CD8-positive, alpha-beta memory T cell (primary cell): ENCODE data around the gene RXYLT1. TPM values are rescaled to one million over a fixed set of nuclear protein-coding genes. Genes with fewer than 3 reads are reported as not detected.

Experiments
- CTCF ChIA-PET: fragments of 350-600 bp; sonication (Branson Sonifier 250); formaldehyde crosslinking; loops from one replicate; lab custom pipeline; 2021; ENCODE audit warnings: antibody characterized with exemption; lab: Charles Lee
- POLR2A ChIA-PET: fragments of 350-600 bp; sonication (Branson Sonifier 250); formaldehyde crosslinking; loops from one replicate; lab custom pipeline; 2021; ENCODE audit warnings: antibody characterized with exemption; lab: Charles Lee
- DNase-seq, 5 donors: peaks; one replicate each; pipeline versions ENCODE4 v3.0.0 to v3.0.0-alpha.2; 2020 to 2022; ENCODE audit warnings: mixed read lengths in 1 of 5
- H3K27ac ChIP-seq: one replicate; pipeline ENCODE4 v1.7.0; 2013; ENCODE audit warnings: low read depth, mild to moderate bottlenecking, low read length, moderate library complexity
- H3K27me3 ChIP-seq: 2 replicates; pipeline ENCODE4 v1.7.0; 2013; ENCODE audit warnings: low read length, mild to moderate bottlenecking; ENCODE audit not compliant: insufficient read depth, poor library complexity, severe bottlenecking
- H3K36me3 ChIP-seq: 2 replicates; pipeline ENCODE4 v1.7.0; 2013; ENCODE audit warnings: mild to moderate bottlenecking, low read length, moderate library complexity; ENCODE audit not compliant: insufficient read depth
- H3K4me1 ChIP-seq: 2 replicates; pipeline ENCODE4 v1.7.0; 2013; ENCODE audit warnings: mild to moderate bottlenecking, low read length, moderate library complexity; ENCODE audit not compliant: insufficient read depth
- H3K4me3 ChIP-seq: 2 replicates; pipeline ENCODE4 v1.7.0; 2013; ENCODE audit warnings: mild to moderate bottlenecking, low read length
- H3K9me3 ChIP-seq: 2 replicates; pipeline ENCODE4 v1.7.0; 2013; ENCODE audit warnings: mild to moderate bottlenecking, low read length
- H3K27ac Mint-ChIP-seq, 8 donors: one replicate each; pipeline ENCODE4 v1.8.0; 2020 to 2021; ENCODE audit warnings: mixed read lengths in 8 of 8, mild to moderate bottlenecking in 6 of 8, inconsistent platforms in 3 of 8, moderate library complexity in 3 of 8
- H3K27me3 Mint-ChIP-seq, 2 donors: one replicate each; pipeline ENCODE4 v1.8.0; 2020 to 2021; ENCODE audit warnings: mixed read lengths in 2 of 2, mild to moderate bottlenecking in 1 of 2, moderate library complexity in 1 of 2
- H3K36me3 Mint-ChIP-seq, 3 donors: one replicate each; pipeline ENCODE4 v1.8.0; 2020 to 2021; ENCODE audit warnings: mixed read lengths in 3 of 3, inconsistent platforms in 1 of 3, mild to moderate bottlenecking in 1 of 3
- H3K4me1 Mint-ChIP-seq, 3 donors: one replicate each; pipeline ENCODE4 v1.8.0; 2020 to 2021; ENCODE audit warnings: mixed read lengths in 3 of 3, inconsistent platforms in 1 of 3, mild to moderate bottlenecking in 1 of 3
- H3K4me3 Mint-ChIP-seq, 7 donors: one replicate each; pipeline ENCODE4 v1.8.0; 2020 to 2021; ENCODE audit warnings: mixed read lengths in 7 of 7, mild to moderate bottlenecking in 6 of 7, moderate library complexity in 4 of 7, inconsistent platforms in 2 of 7
- H3K9me3 Mint-ChIP-seq, 5 donors: one replicate each; pipeline ENCODE4 v1.8.0; 2020 to 2022; ENCODE audit warnings: mixed read lengths in 5 of 5, mild to moderate bottlenecking in 3 of 5, moderate library complexity in 2 of 5, inconsistent platforms in 1 of 5
- polyA plus RNA-seq: library from polyadenylated mRNA; unstranded; fragments of 300-500 nt; fragmentation: Illumina TruSeq; gene quantifications from one replicate; pipeline ENCODE4 v1.2.3, GENCODE V29; 2021
- total RNA-seq, 2 experiments: library from RNA; stranded (reverse); gene quantifications; one replicate each; pipeline ENCODE4 v1.2.3, GENCODE V29; 2021

RXYLT1 gene
- total and polyA plus RNA-seq, 3 experiments from 2014 or later, result 19.2 to 32.3 (median 30.3) TPM

- H3K27me3 ChIP-seq, result no peaks in the 10 kb centered on the region
- Mint-ChIP-seq H3K4me3 (no peak overlapping the region), H3K27me3 (peaks cover 0 to 4% of the 10 kb centered on the region in 2 donors), H3K4me1 (peaks cover 4 to 5% (median 4%) of the 10 kb centered on the region in 3 donors), H3K9me3 (no peaks in the 10 kb centered on the region), H3K27ac (no peak overlapping the region), H3K36me3 (no peaks in the 10 kb centered on the region)
- H3K27ac ChIP-seq, result no peak overlapping the region
- no peak overlapping the region for H3K4me3 ChIP-seq
- POLR2A ChIA-PET, result no interaction called here
- no peaks in the 10 kb centered on the region for H3K9me3 ChIP-seq
- CTCF ChIA-PET, result no interaction called here
- no peaks in the 10 kb centered on the region for H3K4me1 ChIP-seq
- H3K36me3 ChIP-seq, result no peaks in the 10 kb centered on the region
- DNase-seq, result no peak
These were observed 32.2 kb upstream of the RXYLT1 start for GRCh38 chr12:63747553-63747952.

DNA sequence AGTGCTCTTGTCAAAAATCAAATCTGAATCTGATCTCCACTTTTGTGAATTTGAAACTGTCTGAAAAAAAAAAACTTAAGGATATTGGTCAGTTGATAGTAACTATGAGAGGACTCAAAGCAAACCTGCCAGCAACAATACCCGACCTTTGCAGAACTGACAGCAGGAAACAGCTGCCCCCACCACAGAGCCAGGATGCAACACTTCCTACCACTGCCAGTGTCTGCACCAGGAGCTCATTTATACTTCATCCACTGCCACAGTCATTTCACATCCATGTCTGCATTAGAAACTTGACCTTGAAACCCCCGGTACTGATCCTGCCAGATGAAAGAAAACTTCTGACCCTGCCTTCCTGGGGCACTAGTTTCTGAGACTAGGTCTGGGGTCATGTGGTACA, 27.4 kb upstream of the RXYLT1 start:
- Mint-ChIP-seq H3K4me1 (peaks cover 4 to 9% (median 5%) of the 10 kb centered on the region in 3 donors), H3K9me3 (no peaks in the 10 kb centered on the region), H3K27ac (no peak overlapping the region), H3K27me3 (peaks cover 8 to 29% of the 10 kb centered on the region in 2 donors), H3K4me3 (peak overlapping the region in 1 of 7 donors; percentile 16), H3K36me3 (no peaks in the 10 kb centered on the region)
- CTCF ChIA-PET, result no interaction called here
- Histone ChIP-seq H3K9me3 (no peaks in the 10 kb centered on the region), H3K36me3 (no peaks in the 10 kb centered on the region), H3K4me3 (no peak overlapping the region), H3K4me1 (no peaks in the 10 kb centered on the region), H3K27ac (no peak overlapping the region), H3K27me3 (no peaks in the 10 kb centered on the region)
- DNase-seq, result peak in 1 of 5 donors; percentile 4
- POLR2A ChIA-PET, result no interaction called here

- POLR2A ChIA-PET, result no interaction called here
- CTCF ChIA-PET, result interaction anchor here (0.7 kb wide), 1 partner anchor 302 kb away, joined by 3 read pairs; no protein-coding TSS in a partner anchor
- no peak overlapping the region for H3K27ac ChIP-seq
- H3K4me3 ChIP-seq, result no peak overlapping the region
- DNase-seq, result no peak
- peaks cover 9 to 31% of the 10 kb centered on the region in 2 donors for H3K27me3 Mint-ChIP-seq
- H3K4me1 Mint-ChIP-seq, result peaks cover 4 to 9% (median 5%) of the 10 kb centered on the region in 3 donors
- no peaks in the 10 kb centered on the region for H3K4me1 ChIP-seq
- no peaks in the 10 kb centered on the region for H3K36me3 ChIP-seq
- H3K27me3 ChIP-seq, result no peaks in the 10 kb centered on the region
- no peak overlapping the region for H3K27ac Mint-ChIP-seq
- no peaks in the 10 kb centered on the region for H3K9me3 ChIP-seq
- no peaks in the 10 kb centered on the region for H3K9me3 Mint-ChIP-seq
- no peaks in the 10 kb centered on the region for H3K36me3 Mint-ChIP-seq
- H3K4me3 Mint-ChIP-seq, result no peak overlapping the region
These were observed 26.9 kb upstream of the RXYLT1 start for GRCh38 chr12:63752841-63753240.

DNA sequence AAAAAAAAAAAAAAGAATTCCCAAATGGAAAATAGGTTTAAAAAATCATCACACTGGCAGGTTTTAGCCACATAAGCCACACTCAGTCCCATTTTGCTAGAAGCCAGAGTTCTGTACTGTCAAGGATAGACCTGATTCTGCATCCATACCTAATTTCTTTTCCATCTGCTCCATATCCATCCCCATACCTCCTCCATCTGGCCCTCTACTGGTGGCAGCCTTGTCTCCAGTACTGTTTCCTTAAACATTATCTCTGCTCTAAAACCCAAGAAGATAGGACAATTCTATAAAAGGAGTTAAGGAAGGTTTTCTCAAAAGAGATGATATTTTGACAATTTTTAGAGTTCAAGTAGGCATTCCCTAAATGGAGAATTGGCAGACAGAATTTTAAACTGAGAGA, 26.0 kb upstream of the RXYLT1 start:
- no peak for DNase-seq
- Mint-ChIP-seq H3K27ac (no peak overlapping the region), H3K9me3 (no peaks in the 10 kb centered on the region), H3K36me3 (no peaks in the 10 kb centered on the region), H3K4me1 (peaks cover 4 to 9% (median 5%) of the 10 kb centered on the region in 3 donors), H3K27me3 (peaks cover 13 to 37% of the 10 kb centered on the region in 2 donors), H3K4me3 (no peak overlapping the region)
- Histone ChIP-seq H3K4me3 (no peak overlapping the region), H3K27me3 (no peaks in the 10 kb centered on the region), H3K36me3 (no peaks in the 10 kb centered on the region), H3K9me3 (no peaks in the 10 kb centered on the region), H3K27ac (no peak overlapping the region), H3K4me1 (no peaks in the 10 kb centered on the region)
- CTCF ChIA-PET, result interaction anchor here (0.7 kb wide), 1 partner anchor 301 kb away, joined by 3 read pairs; no protein-coding TSS in a partner anchor
- POLR2A ChIA-PET, result no interaction called here

DNA sequence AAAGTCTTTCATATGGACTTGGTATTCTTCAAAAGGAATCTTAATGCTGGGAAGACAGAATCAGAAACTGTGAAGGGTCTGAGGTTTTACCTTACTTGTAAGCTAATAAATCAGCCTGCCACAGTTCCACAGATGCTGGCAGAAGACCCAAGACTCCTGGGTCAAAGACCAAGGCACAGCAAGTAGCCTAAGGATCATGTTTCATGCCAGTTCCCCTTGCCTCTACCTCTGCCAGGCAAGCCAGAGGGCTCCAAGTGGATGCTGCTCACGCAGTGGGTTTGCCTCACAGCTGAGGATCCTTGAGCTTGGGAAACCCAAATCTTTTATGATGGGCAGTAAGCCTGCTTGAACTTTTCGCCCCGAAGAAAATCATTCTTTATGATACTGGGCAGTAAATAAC, 15.2 kb upstream of the RXYLT1 start:
- H3K27ac Mint-ChIP-seq, result no peak overlapping the region
- peaks cover 11 to 64% of the 10 kb centered on the region in 2 donors for H3K27me3 Mint-ChIP-seq
- H3K36me3 Mint-ChIP-seq, result peaks cover 0 to 8% (median 0%) of the 10 kb centered on the region in 3 donors
- no peaks in the 10 kb centered on the region for H3K9me3 ChIP-seq
- DNase-seq, result no peak
- ChIA-PET POLR2A (no interaction called here), CTCF (no interaction called here)
- no peaks in the 10 kb centered on the region for H3K27me3 ChIP-seq
- H3K9me3 Mint-ChIP-seq, result peaks cover 9 to 14% (median 13%) of the 10 kb centered on the region in 5 donors
- no peak overlapping the region for H3K27ac ChIP-seq
- H3K4me1 Mint-ChIP-seq, result no peaks in the 10 kb centered on the region
- H3K36me3 ChIP-seq, result no peaks in the 10 kb centered on the region
- H3K4me3 ChIP-seq, result no peak overlapping the region
- H3K4me1 ChIP-seq, result no peaks in the 10 kb centered on the region
- H3K4me3 Mint-ChIP-seq, result no peak overlapping the region

DNA sequence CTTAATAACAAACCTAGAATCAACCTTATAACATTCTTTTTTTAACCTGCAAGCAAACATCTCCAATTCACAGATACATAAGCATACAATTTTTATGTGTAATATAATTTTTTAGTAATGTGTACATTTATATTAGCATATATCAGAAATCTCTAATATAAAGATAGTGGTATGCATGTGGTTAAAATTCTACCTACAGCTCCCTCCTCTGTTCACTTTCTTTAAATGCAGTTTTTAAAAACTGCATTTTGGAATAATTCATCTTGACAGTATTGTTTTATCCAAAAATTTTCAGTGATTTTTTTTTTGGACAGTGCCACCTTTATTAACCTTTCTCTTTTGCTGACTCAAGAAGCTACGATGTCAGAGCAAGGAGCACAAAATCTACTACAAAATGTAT, 13.2 kb upstream of the RXYLT1 start:
- peaks cover 8% of the 10 kb centered on the region for H3K9me3 ChIP-seq
- H3K4me3 ChIP-seq, result no peak overlapping the region
- Mint-ChIP-seq H3K4me3 (no peak overlapping the region), H3K9me3 (peaks cover 10 to 26% (median 25%) of the 10 kb centered on the region in 5 donors), H3K36me3 (peaks cover 0 to 15% (median 2%) of the 10 kb centered on the region in 3 donors), H3K27ac (no peak overlapping the region), H3K4me1 (no peaks in the 10 kb centered on the region), H3K27me3 (peaks cover 16 to 67% of the 10 kb centered on the region in 2 donors)
- H3K4me1 ChIP-seq, result no peaks in the 10 kb centered on the region
- no peaks in the 10 kb centered on the region for H3K36me3 ChIP-seq
- POLR2A ChIA-PET, result no interaction called here
- no peaks in the 10 kb centered on the region for H3K27me3 ChIP-seq
- CTCF ChIA-PET, result interaction anchor here (1.4 kb wide), 1 partner anchor 9 kb away, joined by 5 read pairs; no protein-coding TSS in a partner anchor
- no peak overlapping the region for H3K27ac ChIP-seq
- no peak for DNase-seq

DNA sequence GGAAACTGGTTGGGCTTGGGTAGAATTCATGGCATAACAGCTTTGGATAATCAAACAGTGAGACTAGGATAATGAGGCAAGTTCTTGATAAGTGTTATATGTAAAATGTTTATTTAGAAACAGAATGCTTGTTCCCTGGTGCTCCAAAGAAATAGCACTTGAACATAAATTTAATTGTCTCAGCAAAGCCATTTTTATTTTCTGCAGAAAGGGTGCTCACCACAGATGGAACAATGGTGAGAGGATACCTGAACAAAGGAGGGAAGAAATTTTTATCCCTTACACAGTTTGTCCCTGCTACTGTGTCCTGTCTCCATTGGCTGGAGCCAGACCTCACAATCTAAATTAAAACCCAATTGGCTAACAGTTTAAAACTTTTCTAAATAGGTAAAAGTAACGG, 9.3 kb upstream of the RXYLT1 start:
- no peaks in the 10 kb centered on the region for H3K4me1 Mint-ChIP-seq
- ChIA-PET CTCF (no interaction called here), POLR2A (no interaction called here)

GRCh38 chr12:63777340-63777739, 2.4 kb upstream of the RXYLT1 start:
- Histone ChIP-seq H3K36me3 (no peaks in the 10 kb centered on the region), H3K4me3 (no peak overlapping the region), H3K4me1 (peaks cover 5% of the 10 kb centered on the region), H3K27me3 (no peaks in the 10 kb centered on the region), H3K27ac (no peak overlapping the region), H3K9me3 (no peaks in the 10 kb centered on the region)
- H3K4me1 Mint-ChIP-seq, result peaks cover 15 to 31% (median 28%) of the 10 kb centered on the region in 3 donors
- DNase-seq, result no peak
- H3K4me3 Mint-ChIP-seq, result peak overlapping the region in 2 of 7 donors; percentile 32 to 93
- H3K27me3 Mint-ChIP-seq, result peaks cover 0 to 2% of the 10 kb centered on the region in 2 donors
- no peak overlapping the region for H3K27ac Mint-ChIP-seq
- POLR2A ChIA-PET, result no interaction called here
- CTCF ChIA-PET, result no interaction called here
- H3K36me3 Mint-ChIP-seq, result peaks cover 1 to 17% (median 3%) of the 10 kb centered on the region in 3 donors
- H3K9me3 Mint-ChIP-seq, result no peaks in the 10 kb centered on the region

More for the DNA sequence above, 9.3 kb upstream of the RXYLT1 start:
- Histone ChIP-seq H3K4me1 (no peaks in the 10 kb centered on the region), H3K27me3 (no peaks in the 10 kb centered on the region), H3K9me3 (peaks cover 8% of the 10 kb centered on the region), H3K4me3 (no peak overlapping the region), H3K36me3 (no peaks in the 10 kb centered on the region), H3K27ac (no peak overlapping the region)
- peaks cover 15 to 45% of the 10 kb centered on the region in 2 donors for H3K27me3 Mint-ChIP-seq
- peaks cover 0 to 23% (median 2%) of the 10 kb centered on the region in 3 donors for H3K36me3 Mint-ChIP-seq
- H3K9me3 Mint-ChIP-seq, result peaks cover 10 to 26% (median 25%) of the 10 kb centered on the region in 5 donors
- DNase-seq, result no peak
- H3K4me3 Mint-ChIP-seq, result no peak overlapping the region
- H3K27ac Mint-ChIP-seq, result no peak overlapping the region
